Measurements from ENCODE around the gene PLAU.

Gene PLAU

DNA sequence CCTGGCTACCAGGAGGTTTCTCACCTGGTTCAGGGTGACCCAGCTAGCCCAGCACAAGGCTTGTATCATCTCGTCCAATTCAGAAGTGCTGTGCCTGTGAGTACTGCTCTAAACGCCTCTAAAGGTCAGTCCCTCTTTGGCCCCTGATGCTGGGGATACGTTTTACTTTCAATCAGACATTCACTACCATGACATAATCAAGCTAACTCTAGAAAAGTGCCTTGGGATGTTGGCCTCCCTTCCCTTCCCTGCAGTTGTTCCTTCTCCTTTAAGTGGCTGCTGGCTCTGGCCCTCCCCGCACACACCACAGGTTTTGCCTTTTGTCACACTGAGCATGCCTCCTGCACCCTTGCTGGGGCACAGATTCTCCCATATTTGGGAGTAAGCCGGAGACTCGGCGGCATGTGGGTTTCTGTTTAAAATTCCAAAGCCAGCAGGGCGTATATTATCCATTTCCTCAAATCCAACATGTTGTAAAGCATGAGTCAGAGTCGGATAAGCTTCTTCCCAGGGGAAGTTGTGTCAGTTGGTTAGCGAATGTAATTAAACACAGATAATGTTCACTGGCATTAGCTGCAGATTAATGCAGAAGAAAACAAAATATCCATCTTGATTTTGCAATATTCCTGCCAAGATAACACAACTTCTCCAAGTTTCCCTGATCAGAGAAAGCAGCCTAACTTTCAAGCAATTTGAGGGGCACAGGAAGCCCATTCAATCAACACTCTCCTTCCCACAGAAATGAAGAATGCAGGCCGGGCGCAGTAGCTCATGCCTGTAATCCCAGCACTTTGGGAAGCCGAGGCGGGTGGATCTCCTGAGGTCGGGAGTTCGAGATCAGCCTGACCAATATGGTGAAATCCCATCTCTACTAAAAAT lies 55.2 kb downstream of the PLAU start:
- Histone ChIP-seq H3K27ac (peak overlapping the region in 20 of 21 experiments; percentile 35 to 86 (median 75)), H3K4me3 (no peak overlapping the region)

DNA sequence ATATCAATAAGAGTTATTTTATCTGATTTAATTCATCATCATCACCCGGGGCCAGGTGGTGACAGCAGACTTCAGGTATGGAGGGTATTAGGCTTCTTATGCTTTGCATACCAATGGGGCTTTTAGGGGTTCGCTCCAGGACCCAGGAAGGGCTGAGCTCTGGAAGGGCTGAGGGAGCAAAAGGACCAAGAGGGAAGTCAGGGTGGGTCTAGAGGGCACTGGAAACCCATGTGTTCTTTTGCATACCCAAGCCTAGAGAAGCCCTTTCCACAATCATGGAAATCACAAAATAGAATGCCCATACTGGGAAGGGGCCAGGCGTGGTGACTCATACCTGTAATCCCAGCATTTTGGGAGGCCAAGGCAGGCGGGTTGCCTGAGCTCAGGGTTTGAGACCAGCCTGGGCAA lies 56.1 kb downstream of the PLAU start:
- no peak overlapping the region for H3K4me3 ChIP-seq
- H3K27ac ChIP-seq = peak overlapping the region in 11 of 21 experiments; percentile 1 to 86 (median 77)
